Naive thymus-derived CD4-positive, alpha-beta T cell (primary cell): ENCODE results near the gene OR2T8. TPM values are rescaled to one million over a fixed set of nuclear protein-coding genes. Genes with fewer than 3 reads are reported as not detected.

ENCODE experiments used
- ATAC-seq: fragments of 150-1000 bp; cut with Tn5 transposase; 2 replicates; pipeline ENCODE4 v1.10.0; 2021; ENCODE audit warnings: mild to moderate bottlenecking, moderate library complexity
- CTCF ChIA-PET: fragments of 350-600 bp; sonication (Branson Sonifier 250); formaldehyde crosslinking; loops from one replicate; lab custom pipeline; 2021; ENCODE audit warnings: antibody characterized with exemption; lab: Charles Lee
- POLR2A ChIA-PET: fragments of 350-600 bp; sonication (Branson Sonifier 250); formaldehyde crosslinking; loops from one replicate; lab custom pipeline; 2021; ENCODE audit warnings: antibody characterized with exemption, inconsistent platforms; lab: Charles Lee
- DNase-seq, 9 donors: peaks; one replicate each; pipeline versions ENCODE4 v3.0.0 to v3.0.0-alpha.2; 2020 to 2022; ENCODE audit warnings: mixed read lengths in 1 of 9
- H3K27ac ChIP-seq: one replicate; pipeline ENCODE4 v1.7.0; 2013; ENCODE audit warnings: mild to moderate bottlenecking, low read depth, low read length, moderate library complexity
- H3K27me3 ChIP-seq, 2 donors: one replicate each; pipeline ENCODE4 v1.7.0; 2013; ENCODE audit warnings: low read length in 2 of 2, mild to moderate bottlenecking in 2 of 2, moderate library complexity in 2 of 2; ENCODE audit not compliant: control insufficient read depth in 2 of 2, insufficient read depth in 2 of 2
- H3K36me3 ChIP-seq, 3 experiments: 1 replicate in 2 of 3; 2 replicates in 1 of 3; pipeline ENCODE4 v1.7.0; 2013; ENCODE audit warnings: low read length in 3 of 3, mild to moderate bottlenecking in 3 of 3, moderate library complexity in 1 of 3; ENCODE audit not compliant: insufficient read depth in 3 of 3, control insufficient read depth in 2 of 3
- H3K4me1 ChIP-seq, 2 donors: one replicate each; pipeline ENCODE4 v1.7.0; 2013; ENCODE audit warnings: low read length in 2 of 2, mild to moderate bottlenecking in 2 of 2, moderate library complexity in 1 of 2; ENCODE audit not compliant: control insufficient read depth in 2 of 2, insufficient read depth in 2 of 2
- H3K4me3 ChIP-seq: 2 replicates; pipeline ENCODE4 v1.7.0; 2013; ENCODE audit warnings: mild to moderate bottlenecking, low read length
- H3K9me3 ChIP-seq, 3 experiments: 1 replicate in 2 of 3; 2 replicates in 1 of 3; pipeline ENCODE4 v1.7.0; 2013; ENCODE audit warnings: low read length in 3 of 3; ENCODE audit not compliant: control insufficient read depth in 2 of 3
- H3K27ac Mint-ChIP-seq, 9 donors: one replicate each; pipeline ENCODE4 v1.8.0; 2020 to 2022; ENCODE audit warnings: mixed read lengths in 9 of 9, mild to moderate bottlenecking in 8 of 9, moderate library complexity in 5 of 9, inconsistent platforms in 2 of 9
- H3K27me3 Mint-ChIP-seq, 5 donors: one replicate each; pipeline ENCODE4 v1.8.0; 2021 to 2022; ENCODE audit warnings: mixed read lengths in 5 of 5, mild to moderate bottlenecking in 1 of 5
- H3K36me3 Mint-ChIP-seq, 5 donors: one replicate each; pipeline ENCODE4 v1.8.0; 2020 to 2022; ENCODE audit warnings: mixed read lengths in 5 of 5, mild to moderate bottlenecking in 3 of 5, inconsistent platforms in 1 of 5
- H3K4me1 Mint-ChIP-seq, 7 donors: one replicate each; pipeline ENCODE4 v1.8.0; 2020 to 2022; ENCODE audit warnings: mixed read lengths in 7 of 7, mild to moderate bottlenecking in 3 of 7, inconsistent platforms in 1 of 7
- H3K4me3 Mint-ChIP-seq, 10 donors: one replicate each; pipeline ENCODE4 v1.8.0; 2020 to 2022; ENCODE audit warnings: mild to moderate bottlenecking in 10 of 10, mixed read lengths in 10 of 10, moderate library complexity in 6 of 10, inconsistent platforms in 2 of 10
- H3K9me3 Mint-ChIP-seq, 11 donors: one replicate each; pipeline ENCODE4 v1.8.0; 2020 to 2022; ENCODE audit warnings: mixed read lengths in 11 of 11, mild to moderate bottlenecking in 4 of 11, inconsistent platforms in 1 of 11, moderate library complexity in 1 of 11
- intact Hi-C, 2 donors: fragments of 100-400 bp; cut with micrococcal nuclease; formaldehyde crosslinking; loops; one replicate each; pipeline ENCODE4 v1.15.1; 2023
- polyA plus RNA-seq, 2 donors: library from polyadenylated mRNA; unstranded; fragments of 300-500 nt; fragmentation: Illumina TruSeq; gene quantifications; one replicate each; pipeline ENCODE4 v1.2.3, GENCODE V29; 2021
- total RNA-seq, 6 experiments: library from RNA in 5 of 6; stranded (reverse) in 5 of 6; gene quantifications; 1 replicate in 5 of 6; 2 replicates in 1 of 6; pipeline ENCODE4 v1.2.3 and lab custom pipeline; 2021 to 2026

The OR2T8 gene
- total and polyA plus RNA-seq, 7 experiments from 2014 or later: not detected

- CTCF ChIA-PET: no interaction called here
These were observed 22.6 kb downstream of the OR2T8 start for GRCh38 chr1:247942624-247943023.

GRCh38 chr1:247948558-247948957 lies 28.5 kb downstream of the OR2T8 start, which contains the start of gene OR2L8:
OR2L8 (plus strand) TSS chr1:247948858; CDS start chr1:247948858, 0 bp downstream.
- ATAC-seq: no peak
- Histone ChIP-seq H3K4me3 (no peak within 1 kb of the TSS), H3K27me3 (no peaks in the 10 kb centered on the region), H3K27ac (no peak within 1 kb of the TSS), H3K4me1 (no peaks in the 10 kb centered on the region), H3K36me3 (no peaks in the 10 kb centered on the region), H3K9me3 (no peaks in the 10 kb centered on the region)
- Mint-ChIP-seq H3K4me1 (no peaks in the 10 kb centered on the region), H3K9me3 (peaks cover 0 to 17% (median 5%) of the 10 kb centered on the region in 11 donors), H3K36me3 (peaks cover 0 to 50% (median 8%) of the 10 kb centered on the region in 5 donors), H3K4me3 (no peak within 1 kb of the TSS), H3K27ac (no peak within 1 kb of the TSS), H3K27me3 (peaks cover 0 to 3% (median 0%) of the 10 kb centered on the region in 5 donors)
- intact Hi-C loops: no loop called here
- ChIA-PET POLR2A (no interaction called here), CTCF (no interaction called here)
- DNase-seq: no peak

More at GRCh38 chr1:247942624-247943023, 22.6 kb downstream of the OR2T8 start:
- H3K27me3 Mint-ChIP-seq: peaks cover 0 to 3% (median 0%) of the 10 kb centered on the region in 5 donors
- H3K9me3 Mint-ChIP-seq: peaks cover 0 to 11% (median 2%) of the 10 kb centered on the region in 11 donors
- H3K36me3 ChIP-seq: no peaks in the 10 kb centered on the region
- H3K4me3 ChIP-seq: no peak overlapping the region
- H3K27ac ChIP-seq: no peak overlapping the region
- H3K27me3 ChIP-seq: no peaks in the 10 kb centered on the region
- H3K36me3 Mint-ChIP-seq: peaks cover 0 to 9% (median 0%) of the 10 kb centered on the region in 5 donors
- POLR2A ChIA-PET: no interaction called here
- ATAC-seq (no peak), DNase-seq (no peak)
- H3K4me1 ChIP-seq: no peaks in the 10 kb centered on the region
- peaks cover 0 to 20% (median 0%) of the 10 kb centered on the region in 7 donors for H3K4me1 Mint-ChIP-seq
- H3K27ac Mint-ChIP-seq: no peak overlapping the region
- no peaks in the 10 kb centered on the region for H3K9me3 ChIP-seq
- intact Hi-C loops: no loop called here
- no peak overlapping the region for H3K4me3 Mint-ChIP-seq

GRCh38 chr1:247953408-247953807 lies 33.4 kb downstream of the OR2T8 start:
- no peak for DNase-seq
- POLR2A ChIA-PET: no interaction called here

GRCh38 chr1:247961791-247962190 lies 41.7 kb downstream of the OR2T8 start:
- intact Hi-C loops: no loop called here
- no peaks in the 10 kb centered on the region for H3K4me1 ChIP-seq
- no peaks in the 10 kb centered on the region for H3K27me3 ChIP-seq
- Mint-ChIP-seq H3K27ac (no peak overlapping the region), H3K9me3 (peaks cover 6 to 22% (median 12%) of the 10 kb centered on the region in 11 donors), H3K27me3 (peaks cover 0 to 6% (median 0%) of the 10 kb centered on the region in 5 donors), H3K36me3 (peaks cover 0 to 21% (median 0%) of the 10 kb centered on the region in 5 donors), H3K4me1 (peaks cover 0 to 36% (median 0%) of the 10 kb centered on the region in 7 donors), H3K4me3 (no peak overlapping the region)
- DNase-seq: no peak
- ChIA-PET POLR2A (no interaction called here), CTCF (no interaction called here)
- no peaks in the 10 kb centered on the region for H3K9me3 ChIP-seq
- ATAC-seq: no peak
- H3K4me3 ChIP-seq: no peak overlapping the region
- no peak overlapping the region for H3K27ac ChIP-seq
- no peaks in the 10 kb centered on the region for H3K36me3 ChIP-seq

More at GRCh38 chr1:247953408-247953807, 33.4 kb downstream of the OR2T8 start:
- Histone ChIP-seq H3K27ac (no peak overlapping the region), H3K36me3 (no peaks in the 10 kb centered on the region), H3K4me3 (no peak overlapping the region), H3K27me3 (no peaks in the 10 kb centered on the region), H3K9me3 (no peaks in the 10 kb centered on the region), H3K4me1 (no peaks in the 10 kb centered on the region)
- Mint-ChIP-seq H3K36me3 (peaks cover 0 to 44% (median 8%) of the 10 kb centered on the region in 5 donors), H3K27me3 (peaks cover 0 to 3% (median 0%) of the 10 kb centered on the region in 5 donors), H3K4me3 (no peak overlapping the region), H3K27ac (no peak overlapping the region), H3K4me1 (no peaks in the 10 kb centered on the region), H3K9me3 (peaks cover 0 to 26% (median 10%) of the 10 kb centered on the region in 11 donors)
- CTCF ChIA-PET: no interaction called here
- intact Hi-C loops: no loop called here
- no peak for ATAC-seq

GRCh38 chr1:247962911-247963588 lies 43.0 kb downstream of the OR2T8 start:
- H3K27me3 Mint-ChIP-seq: peaks cover 0 to 6% (median 0%) of the 10 kb centered on the region in 5 donors
- H3K9me3 ChIP-seq: no peaks in the 10 kb centered on the region
- no peaks in the 10 kb centered on the region for H3K4me1 ChIP-seq
- H3K4me3 ChIP-seq: no peak overlapping the region
- H3K27ac ChIP-seq: no peak overlapping the region
- H3K36me3 ChIP-seq: no peaks in the 10 kb centered on the region
- DNase-seq: no peak
- peaks cover 0 to 30% (median 0%) of the 10 kb centered on the region in 5 donors for H3K36me3 Mint-ChIP-seq
- no peak overlapping the region for H3K4me3 Mint-ChIP-seq
- no peak overlapping the region for H3K27ac Mint-ChIP-seq
- POLR2A ChIA-PET: no interaction called here
- CTCF ChIA-PET: no interaction called here
- peaks cover 0 to 45% (median 0%) of the 10 kb centered on the region in 7 donors for H3K4me1 Mint-ChIP-seq
- intact Hi-C loops: no loop called here
- peaks cover 4 to 16% (median 9%) of the 10 kb centered on the region in 11 donors for H3K9me3 Mint-ChIP-seq
- ATAC-seq: no peak
- no peaks in the 10 kb centered on the region for H3K27me3 ChIP-seq

GRCh38 chr1:247964933-247965332 lies 44.9 kb downstream of the OR2T8 start, which contains the start of gene OR2AK2:
OR2AK2 (plus strand) TSS chr1:247965233; CDS start chr1:247965377, 144 bp downstream.
- Mint-ChIP-seq H3K36me3 (peaks cover 0 to 32% (median 0%) of the 10 kb centered on the region in 5 donors), H3K4me3 (no peak within 1 kb of the TSS), H3K27me3 (peaks cover 0 to 6% (median 0%) of the 10 kb centered on the region in 5 donors), H3K4me1 (peaks cover 0 to 45% (median 0%) of the 10 kb centered on the region in 7 donors), H3K27ac (no peak within 1 kb of the TSS), H3K9me3 (peaks cover 0 to 20% (median 6%) of the 10 kb centered on the region in 11 donors)
- Histone ChIP-seq H3K27ac (no peak within 1 kb of the TSS), H3K36me3 (no peaks in the 10 kb centered on the region), H3K4me3 (no peak within 1 kb of the TSS), H3K4me1 (no peaks in the 10 kb centered on the region), H3K9me3 (no peaks in the 10 kb centered on the region), H3K27me3 (no peaks in the 10 kb centered on the region)
- intact Hi-C loops: no loop called here
- ChIA-PET CTCF (no interaction called here), POLR2A (no interaction called here)
- DNase-seq (no peak), ATAC-seq (no peak)
